CD4-positive, CD25-positive, alpha-beta regulatory T cell (primary cell): Measurements from ENCODE around the gene SMOC2. TPM values are rescaled to one million over a fixed set of nuclear protein-coding genes. Genes with fewer than 3 reads are reported as not detected.

Source experiments
- ATAC-seq, 2 donors: fragments of 150-1000 bp; cut with Tn5 transposase; one replicate each; pipeline ENCODE4 v1.10.0; 2021; ENCODE audit warnings: low read depth in 2 of 2, moderate number of reproducible peaks in 2 of 2, moderate library complexity in 1 of 2
- DNase-seq, 3 donors: peaks; one replicate each; pipeline versions ENCODE4 v3.0.0 to v3.0.0-alpha.2; 2012 to 2022; ENCODE audit warnings: mixed read lengths in 1 of 3
- H3K27ac ChIP-seq: one replicate; pipeline ENCODE4 v1.7.0; 2013; ENCODE audit warnings: mild to moderate bottlenecking, low read length; ENCODE audit not compliant: insufficient read depth, poor library complexity, severe bottlenecking
- H3K27me3 ChIP-seq: one replicate; pipeline ENCODE4 v1.7.0; 2013; ENCODE audit warnings: low read length; ENCODE audit not compliant: control insufficient read depth, insufficient read depth
- H3K36me3 ChIP-seq: one replicate; pipeline ENCODE4 v1.7.0; 2013; ENCODE audit warnings: mild to moderate bottlenecking, low read length, moderate library complexity; ENCODE audit not compliant: control insufficient read depth, insufficient read depth
- H3K4me1 ChIP-seq: 2 replicates; pipeline ENCODE4 v1.7.0; 2013; ENCODE audit warnings: mild to moderate bottlenecking, low read length; ENCODE audit not compliant: insufficient read depth, control insufficient read depth, poor library complexity, severe bottlenecking
- H3K4me3 ChIP-seq: one replicate; pipeline ENCODE4 v1.7.0; 2013; ENCODE audit warnings: low read depth, mild to moderate bottlenecking, low read length, moderate library complexity
- H3K9me3 ChIP-seq, 2 experiments: 1 replicate in 1 of 2; 2 replicates in 1 of 2; pipeline ENCODE4 v1.7.0; 2013; ENCODE audit warnings: low read length in 2 of 2, mild to moderate bottlenecking in 1 of 2, moderate library complexity in 1 of 2; ENCODE audit not compliant: control insufficient read depth in 2 of 2
- H3K27ac Mint-ChIP-seq, 3 donors: one replicate each; pipeline ENCODE4 v1.8.0; 2020 to 2022; ENCODE audit warnings: mild to moderate bottlenecking in 3 of 3, mixed read lengths in 3 of 3, moderate library complexity in 2 of 3
- H3K27me3 Mint-ChIP-seq: one replicate; pipeline ENCODE4 v1.8.0; 2022; ENCODE audit warnings: mild to moderate bottlenecking, mixed read lengths
- H3K36me3 Mint-ChIP-seq: one replicate; pipeline ENCODE4 v1.8.0; 2020; ENCODE audit warnings: mixed read lengths
- H3K4me1 Mint-ChIP-seq, 4 donors: one replicate each; pipeline ENCODE4 v1.8.0; 2020 to 2022; ENCODE audit warnings: mixed read lengths in 4 of 4, mild to moderate bottlenecking in 1 of 4
- H3K4me3 Mint-ChIP-seq, 4 donors: one replicate each; pipeline ENCODE4 v1.8.0; 2020 to 2022; ENCODE audit warnings: mild to moderate bottlenecking in 4 of 4, mixed read lengths in 4 of 4, moderate library complexity in 3 of 4
- H3K9me3 Mint-ChIP-seq, 7 donors: one replicate each; pipeline ENCODE4 v1.8.0; 2020 to 2022; ENCODE audit warnings: mixed read lengths in 7 of 7, mild to moderate bottlenecking in 3 of 7, moderate library complexity in 2 of 7
- polyA plus RNA-seq, 4 donors: library from polyadenylated mRNA; unstranded; fragments of 300-500 nt; fragmentation: Illumina TruSeq; gene quantifications; one replicate each; pipeline ENCODE4 v1.2.3, GENCODE V29; 2021
- total RNA-seq: library from RNA; stranded (reverse); gene quantifications from one replicate; pipeline ENCODE4 v1.2.3, GENCODE V29; 2022

Gene SMOC2
- total and polyA plus RNA-seq, 5 donors from 2014 or later = not detected

DNA sequence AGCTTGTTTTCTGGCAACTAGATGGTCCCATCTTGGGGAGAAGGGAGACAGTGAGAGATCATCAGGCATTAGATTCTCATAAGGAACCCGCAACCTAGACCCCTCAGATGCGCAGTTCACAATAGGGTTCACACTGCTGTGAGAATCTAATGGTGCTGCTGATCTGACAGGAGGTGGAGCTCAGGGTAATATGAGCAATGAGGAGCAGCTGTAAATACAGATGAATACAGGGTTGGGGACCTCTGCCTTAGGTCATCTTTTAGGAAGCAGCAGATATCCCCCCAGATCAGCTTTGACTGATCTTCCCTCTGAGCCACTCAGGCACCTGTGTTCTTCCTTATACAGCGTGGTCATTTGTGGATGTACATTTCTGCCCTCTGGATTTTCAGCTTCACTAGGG, 63.4 kb downstream of the SMOC2 start:
- ATAC-seq (no peak), DNase-seq (no peak)
- H3K27ac ChIP-seq = no peak overlapping the region
- no peaks in the 10 kb centered on the region for H3K9me3 ChIP-seq
- Mint-ChIP-seq H3K27me3 (no peaks in the 10 kb centered on the region), H3K4me3 (no peak overlapping the region), H3K27ac (no peak overlapping the region), H3K36me3 (no peaks in the 10 kb centered on the region), H3K4me1 (peaks cover 0 to 6% (median 0%) of the 10 kb centered on the region in 4 donors), H3K9me3 (peaks cover 0 to 2% (median 0%) of the 10 kb centered on the region in 7 donors)
- no peaks in the 10 kb centered on the region for H3K27me3 ChIP-seq
- no peak overlapping the region for H3K4me3 ChIP-seq
- no peaks in the 10 kb centered on the region for H3K36me3 ChIP-seq
- H3K4me1 ChIP-seq = no peaks in the 10 kb centered on the region

DNA sequence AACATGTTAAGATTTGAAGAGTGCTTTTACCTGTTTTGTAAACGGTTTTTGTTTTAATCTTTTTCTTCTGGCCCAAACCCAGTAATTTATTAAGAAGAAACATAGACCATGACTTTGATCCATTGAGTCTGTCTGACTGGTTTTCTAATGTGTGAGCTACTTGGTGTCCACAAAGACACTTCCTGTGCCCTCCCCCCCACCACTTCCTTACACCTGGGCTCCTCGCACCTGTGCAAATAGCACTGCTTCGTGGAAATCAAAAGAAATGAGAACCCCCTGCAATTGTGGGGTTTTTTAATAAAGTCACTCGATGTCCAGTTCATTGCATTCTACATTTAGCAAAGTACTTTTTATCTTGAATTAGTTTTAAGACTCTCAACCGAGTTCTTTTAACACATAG, 65.5 kb downstream of the SMOC2 start:
- H3K4me1 Mint-ChIP-seq = peaks cover 0 to 6% (median 0%) of the 10 kb centered on the region in 4 donors
- H3K9me3 ChIP-seq = no peaks in the 10 kb centered on the region
- no peaks in the 10 kb centered on the region for H3K4me1 ChIP-seq
- H3K4me3 Mint-ChIP-seq = no peak overlapping the region
- DNase-seq (no peak), ATAC-seq (no peak)
- peaks cover 0 to 1% (median 0%) of the 10 kb centered on the region in 7 donors for H3K9me3 Mint-ChIP-seq
- H3K36me3 Mint-ChIP-seq = no peaks in the 10 kb centered on the region
- no peaks in the 10 kb centered on the region for H3K27me3 ChIP-seq
- no peaks in the 10 kb centered on the region for H3K27me3 Mint-ChIP-seq
- no peak overlapping the region for H3K4me3 ChIP-seq
- H3K27ac ChIP-seq = no peak overlapping the region
- no peaks in the 10 kb centered on the region for H3K36me3 ChIP-seq
- no peak overlapping the region for H3K27ac Mint-ChIP-seq

DNA sequence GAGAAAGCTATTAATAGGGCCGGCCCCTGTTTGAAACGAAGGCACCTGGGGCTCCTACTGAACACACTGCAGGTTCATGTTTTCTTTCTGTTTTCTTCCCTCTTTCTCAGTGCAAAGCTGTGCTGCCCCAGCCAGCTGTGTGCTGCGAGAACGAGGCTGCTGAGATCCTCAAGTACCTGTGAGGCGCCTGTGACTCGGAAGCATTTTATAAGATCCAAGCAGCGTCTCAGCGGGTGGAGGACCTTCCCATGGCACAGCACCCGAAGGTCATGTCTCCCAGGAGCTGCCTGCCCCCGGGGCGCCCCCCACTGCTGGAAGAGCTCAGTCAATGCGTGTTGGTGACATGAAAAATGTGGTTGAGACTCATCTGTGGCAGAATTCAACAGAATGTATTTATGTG, 66.3 kb downstream of the SMOC2 start:
- H3K27ac Mint-ChIP-seq = no peak overlapping the region
- Histone ChIP-seq H3K36me3 (no peaks in the 10 kb centered on the region), H3K9me3 (no peaks in the 10 kb centered on the region), H3K4me1 (no peaks in the 10 kb centered on the region), H3K27me3 (no peaks in the 10 kb centered on the region), H3K4me3 (no peak overlapping the region), H3K27ac (no peak overlapping the region)
- H3K4me3 Mint-ChIP-seq = no peak overlapping the region
- H3K9me3 Mint-ChIP-seq = no peaks in the 10 kb centered on the region
- H3K36me3 Mint-ChIP-seq = no peaks in the 10 kb centered on the region
- H3K4me1 Mint-ChIP-seq = peaks cover 0 to 6% (median 0%) of the 10 kb centered on the region in 4 donors
- H3K27me3 Mint-ChIP-seq = no peaks in the 10 kb centered on the region
- no peak for DNase-seq
- ATAC-seq = no peak

DNA sequence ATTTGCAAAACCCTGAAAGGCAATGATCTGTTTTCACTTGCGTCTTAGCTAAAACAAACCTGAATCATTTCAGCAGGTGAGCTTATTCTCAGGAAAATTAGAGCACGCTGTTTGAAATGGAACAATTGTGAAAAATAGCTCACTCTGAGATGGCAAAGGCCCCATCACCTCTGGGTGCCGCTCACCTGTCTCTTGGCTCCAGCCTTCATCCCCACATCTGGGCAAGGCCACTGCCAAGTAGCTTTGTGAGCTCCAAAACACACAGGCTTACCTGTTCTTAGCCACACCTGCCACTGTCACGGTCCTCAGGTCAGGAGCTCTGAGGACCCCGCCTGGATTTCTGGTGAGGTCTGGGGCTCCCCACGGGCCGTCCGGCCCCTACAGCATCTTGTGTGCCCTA, 66.7 kb downstream of the SMOC2 start:
- H3K27ac ChIP-seq = no peak overlapping the region
- Mint-ChIP-seq H3K27ac (no peak overlapping the region), H3K9me3 (no peaks in the 10 kb centered on the region), H3K4me1 (peaks cover 0 to 6% (median 0%) of the 10 kb centered on the region in 4 donors), H3K27me3 (no peaks in the 10 kb centered on the region), H3K4me3 (no peak overlapping the region), H3K36me3 (no peaks in the 10 kb centered on the region)
- H3K4me1 ChIP-seq = no peaks in the 10 kb centered on the region
- no peaks in the 10 kb centered on the region for H3K36me3 ChIP-seq
- no peak overlapping the region for H3K4me3 ChIP-seq
- ATAC-seq (no peak), DNase-seq (no peak)
- no peaks in the 10 kb centered on the region for H3K9me3 ChIP-seq
- H3K27me3 ChIP-seq = no peaks in the 10 kb centered on the region

DNA sequence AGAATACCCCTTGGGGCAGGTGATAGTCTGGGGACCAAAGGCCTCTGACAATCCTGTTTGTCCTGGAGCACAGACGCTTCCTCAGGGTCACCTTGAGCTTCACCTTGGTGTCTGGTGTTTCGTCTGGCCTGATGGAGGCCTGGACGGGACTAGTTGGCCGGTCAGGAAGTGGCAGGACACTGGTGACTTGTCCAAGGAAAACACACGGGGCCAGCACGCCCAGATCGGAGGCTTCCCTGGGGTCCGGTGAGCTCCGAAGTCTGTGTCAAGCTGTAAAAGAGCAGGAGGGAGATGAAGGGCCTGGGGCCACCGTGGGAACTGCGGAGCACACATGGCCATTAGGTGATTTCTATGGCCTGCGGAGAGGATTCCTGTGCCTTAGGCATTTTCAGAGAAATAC, 67.9 kb downstream of the SMOC2 start:
- no peak overlapping the region for H3K4me3 ChIP-seq
- DNase-seq (no peak), ATAC-seq (no peak)
- H3K9me3 ChIP-seq = no peaks in the 10 kb centered on the region
- no peaks in the 10 kb centered on the region for H3K27me3 Mint-ChIP-seq
- H3K36me3 ChIP-seq = no peaks in the 10 kb centered on the region
- H3K27ac ChIP-seq = no peak overlapping the region
- H3K4me1 ChIP-seq = no peaks in the 10 kb centered on the region
- H3K27me3 ChIP-seq = no peaks in the 10 kb centered on the region
- H3K4me1 Mint-ChIP-seq = peaks cover 0 to 6% (median 0%) of the 10 kb centered on the region in 4 donors
- H3K9me3 Mint-ChIP-seq = no peaks in the 10 kb centered on the region
- no peak overlapping the region for H3K4me3 Mint-ChIP-seq
- H3K27ac Mint-ChIP-seq = no peak overlapping the region
- H3K36me3 Mint-ChIP-seq = no peaks in the 10 kb centered on the region

DNA sequence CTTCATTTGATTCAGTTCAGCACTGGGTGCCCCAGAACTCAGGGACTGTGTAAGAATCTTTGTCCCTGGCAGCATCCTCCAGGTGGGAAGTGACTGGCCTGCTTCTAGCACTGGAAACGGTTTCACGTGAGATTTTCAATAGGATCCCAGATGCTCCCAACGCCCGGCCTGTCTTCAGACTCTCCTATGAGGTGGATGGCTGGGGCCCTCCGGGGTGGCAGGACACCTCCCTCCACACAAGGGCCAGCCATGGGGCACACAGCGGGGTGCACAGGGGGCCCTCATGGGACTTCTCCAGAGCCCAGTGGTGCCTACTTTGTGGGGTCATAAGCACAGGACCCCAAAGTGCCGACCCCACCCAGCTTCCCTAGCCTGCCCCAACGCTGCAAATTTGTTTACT, 72.8 kb downstream of the SMOC2 start:
- Histone ChIP-seq H3K27me3 (no peaks in the 10 kb centered on the region), H3K4me3 (no peak overlapping the region), H3K4me1 (no peaks in the 10 kb centered on the region), H3K36me3 (no peaks in the 10 kb centered on the region), H3K9me3 (no peaks in the 10 kb centered on the region), H3K27ac (no peak overlapping the region)
- no peaks in the 10 kb centered on the region for H3K27me3 Mint-ChIP-seq
- H3K4me3 Mint-ChIP-seq = no peak overlapping the region
- no peaks in the 10 kb centered on the region for H3K9me3 Mint-ChIP-seq
- ATAC-seq (no peak), DNase-seq (no peak)
- H3K27ac Mint-ChIP-seq = no peak overlapping the region
- no peaks in the 10 kb centered on the region for H3K4me1 Mint-ChIP-seq
- no peaks in the 10 kb centered on the region for H3K36me3 Mint-ChIP-seq

DNA sequence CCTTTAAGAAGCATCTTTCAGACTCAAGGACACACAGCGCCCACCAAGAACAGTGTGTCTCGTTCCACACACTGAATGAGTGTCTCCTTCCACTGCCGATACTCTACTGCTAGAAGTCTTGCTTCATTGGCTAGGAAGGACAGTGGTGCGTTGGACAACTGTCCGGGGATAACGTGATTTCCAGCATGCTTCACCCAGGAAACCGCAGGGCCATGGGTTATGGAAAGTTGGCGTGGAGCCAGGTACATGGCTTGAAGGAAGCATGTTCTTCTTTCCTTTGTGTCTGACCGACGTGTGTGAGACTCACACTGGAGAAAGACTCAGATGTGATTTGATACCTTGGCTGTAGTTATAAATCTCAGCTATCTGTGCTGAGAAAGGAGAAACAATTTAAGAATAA, 73.2 kb downstream of the SMOC2 start:
- Histone ChIP-seq H3K27ac (no peak overlapping the region), H3K9me3 (no peaks in the 10 kb centered on the region), H3K36me3 (no peaks in the 10 kb centered on the region), H3K4me3 (no peak overlapping the region), H3K4me1 (no peaks in the 10 kb centered on the region), H3K27me3 (no peaks in the 10 kb centered on the region)
- Mint-ChIP-seq H3K4me3 (no peak overlapping the region), H3K27me3 (no peaks in the 10 kb centered on the region), H3K9me3 (no peaks in the 10 kb centered on the region), H3K27ac (no peak overlapping the region), H3K36me3 (no peaks in the 10 kb centered on the region), H3K4me1 (no peaks in the 10 kb centered on the region)
- DNase-seq (no peak), ATAC-seq (no peak)

DNA sequence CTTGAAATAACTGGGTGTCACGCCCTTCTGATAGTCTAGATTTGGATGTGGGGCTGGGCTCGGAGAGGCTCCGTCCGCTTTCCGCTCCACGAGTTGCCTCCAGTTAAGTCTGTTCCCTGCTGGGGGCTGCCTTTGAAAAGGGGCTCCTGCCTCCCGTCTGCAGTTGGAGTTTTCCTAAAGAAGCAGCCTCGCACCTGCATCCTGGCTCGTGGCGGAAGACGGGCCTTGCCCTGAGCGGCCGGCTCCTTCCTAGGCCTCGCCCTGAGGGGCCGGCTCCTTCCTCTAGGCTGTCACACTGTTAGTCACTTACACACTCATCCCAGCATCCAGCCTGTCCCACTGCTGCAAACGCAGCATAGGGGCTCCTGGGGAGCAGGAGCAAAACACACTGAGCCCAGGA, 74.4 kb downstream of the SMOC2 start:
- H3K27ac ChIP-seq = no peak overlapping the region
- H3K36me3 ChIP-seq = no peaks in the 10 kb centered on the region
- Mint-ChIP-seq H3K36me3 (no peaks in the 10 kb centered on the region), H3K9me3 (no peaks in the 10 kb centered on the region), H3K4me1 (no peaks in the 10 kb centered on the region), H3K4me3 (no peak overlapping the region), H3K27me3 (no peaks in the 10 kb centered on the region), H3K27ac (no peak overlapping the region)
- no peak for DNase-seq
- no peak overlapping the region for H3K4me3 ChIP-seq
- ATAC-seq = no peak
- no peaks in the 10 kb centered on the region for H3K4me1 ChIP-seq
- no peaks in the 10 kb centered on the region for H3K9me3 ChIP-seq
- no peaks in the 10 kb centered on the region for H3K27me3 ChIP-seq
